PC-9 (cell line): ENCODE measurements around the gene MCC. TPM values are rescaled to one million over a fixed set of nuclear protein-coding genes. Genes with fewer than 3 reads are reported as not detected.
A peak's percentile ranks its signal among the peaks of the same experiment; 100 is the strongest.

ENCODE experiments used
- BruUV-seq: library from RNA; stranded (reverse); fragments of 400-500 nt; replicated peaks from 2 replicates; lab custom pipeline; 2021; lab: Mats Ljungman, UMichigan
- CTCF ChIA-PET: fragments of 300-600 bp; sonication (Branson Sonifier 250); formaldehyde crosslinking; loops from one replicate; lab custom pipeline; 2022; ENCODE audit warnings: antibody characterized with exemption; lab: Charles Lee
- POLR2A ChIA-PET: fragments of 300-600 bp; sonication (Branson Sonifier 250); formaldehyde crosslinking; loops from one replicate; lab custom pipeline; 2022; ENCODE audit warnings: antibody characterized with exemption; ENCODE audit not compliant: unreplicated experiment; lab: Charles Lee
- DNase-seq, 2 experiments: peaks; one replicate each; pipeline versions ENCODE4 v3.0.0 to v3.0.0-alpha.2; 2015 to 2022; ENCODE audit warnings: mixed read lengths in 1 of 2
- H2AFZ ChIP-seq: fragments of 200-600 bp; sonication (generic); 2 replicates; pipeline ENCODE4 v1.8.1; 2017; ENCODE audit warnings: antibody characterized with exemption
- H3F3A ChIP-seq: fragments of 200-600 bp; sonication (generic); 2 replicates; pipeline ENCODE4 v1.8.1; 2017; ENCODE audit warnings: antibody characterized with exemption, mild to moderate bottlenecking, low read depth; ENCODE audit not compliant: insufficient read depth
- H3K27ac ChIP-seq: fragments of 200-600 bp; sonication (generic); 2 replicates; pipeline ENCODE4 v1.6.1; 2016; ENCODE audit warnings: mixed run types
- H3K27me3 ChIP-seq: fragments of 200-600 bp; sonication (generic); 2 replicates; pipeline ENCODE4 v1.6.1; 2016; ENCODE audit warnings: low read depth, mixed run types; ENCODE audit not compliant: insufficient read depth
- H3K36me3 ChIP-seq: fragments of 200-600 bp; sonication (generic); 2 replicates; pipeline ENCODE4 v1.6.1; 2016; ENCODE audit warnings: low read depth, mixed run types
- H3K4me1 ChIP-seq: fragments of 200-600 bp; sonication (generic); replicated peaks from 2 replicates; pipeline ENCODE4 v1.6.1; 2016; ENCODE audit warnings: mixed run types; ENCODE audit not compliant: insufficient read depth
- H3K4me2 ChIP-seq: fragments of 200-600 bp; sonication (generic); 2 replicates; pipeline ENCODE4 v1.6.1; 2017; ENCODE audit warnings: mixed run types
- H3K4me3 ChIP-seq: fragments of 200-600 bp; sonication (generic); 2 replicates; pipeline ENCODE4 v1.6.1; 2016; ENCODE audit warnings: mixed run types
- H3K79me2 ChIP-seq: fragments of 200-600 bp; sonication (generic); 2 replicates; pipeline ENCODE4 v1.6.1; 2017; ENCODE audit warnings: low read depth, mixed run types
- H3K9me2 ChIP-seq: fragments of 200-600 bp; sonication (generic); 2 replicates; pipeline ENCODE4 v1.8.1; 2017; ENCODE audit warnings: mild to moderate bottlenecking; ENCODE audit not compliant: insufficient read depth
- H3K9me3 ChIP-seq: fragments of 200-600 bp; sonication (generic); 2 replicates; pipeline ENCODE4 v1.8.1; 2016; ENCODE audit warnings: low read depth; ENCODE audit not compliant: insufficient read depth
- H4K20me1 ChIP-seq: fragments of 200-600 bp; sonication (generic); 2 replicates; pipeline ENCODE4 v1.8.1; 2017; ENCODE audit not compliant: insufficient read depth
- EZH2 ChIP-seq: fragments of 200-600 bp; sonication (generic); IDR thresholded peaks from 2 replicates; pipeline ENCODE4 v1.8.0; 2017; ENCODE audit warnings: antibody characterized with exemption, low read depth
- intact Hi-C: fragments of 100-400 bp; cut with micrococcal nuclease; formaldehyde crosslinking; loops from one replicate; pipeline ENCODE4 v1.10.0; 2022; ENCODE audit not compliant: unreplicated experiment
- total RNA-seq: library from RNA; stranded (reverse); gene quantifications from 2 replicates; pipeline ENCODE4 v1.2.3, GENCODE V29; 2021
- TF ChIP-seq, protein P1 (sequence below): fragments of 200-600 bp; sonication (generic); conservative IDR thresholded peaks from 2 replicates; pipeline ENCODE4 v1.6.1; 2017; ENCODE audit warnings: mixed run types, antibody characterized with exemption, mild to moderate bottlenecking, moderate library complexity

Gene MCC
- total RNA-seq, 1 experiment from 2014 or later, result 2.5 TPM

DNA sequence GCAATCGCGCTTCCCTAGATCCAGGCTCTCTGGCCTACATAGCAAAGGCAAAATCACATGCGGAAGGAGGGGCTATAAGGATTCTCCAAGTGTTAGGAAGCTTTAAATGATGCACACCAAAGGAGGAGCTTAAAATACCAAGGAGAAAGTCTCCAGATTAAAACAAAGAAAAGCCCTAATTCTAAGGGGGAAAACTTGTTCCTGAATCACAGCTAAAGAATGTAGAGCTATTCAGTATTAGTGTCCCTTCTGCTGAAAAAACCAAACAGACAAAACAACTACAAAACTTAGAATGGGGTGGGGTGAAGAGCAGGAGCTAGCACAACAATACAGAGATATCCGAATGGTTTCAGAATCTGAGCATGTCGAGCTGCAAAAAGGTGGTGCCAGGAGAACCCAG lies 297.9 kb downstream of the MCC start:
- Histone ChIP-seq H4K20me1 (no peaks in the 10 kb centered on the region), H3F3A (no peaks in the 10 kb centered on the region), H3K4me3 (no peak overlapping the region), H2AFZ (no peak overlapping the region), H3K79me2 (no peaks in the 10 kb centered on the region), H3K4me2 (peak overlapping the region; percentile 17; the same call in 1 of the 2 replicates), H3K27ac (no peak overlapping the region), H3K36me3 (no peaks in the 10 kb centered on the region), H3K9me3 (no peaks in the 10 kb centered on the region), H3K4me1 (peaks cover 10% of the 10 kb centered on the region), H3K9me2 (no peaks in the 10 kb centered on the region), H3K27me3 (no peaks in the 10 kb centered on the region)
- BruUV-seq, result no TSS peak
- CTCF ChIA-PET, result no interaction called here
- POLR2A ChIA-PET, result no interaction called here
- intact Hi-C loops, result no loop called here
- peak in 1 of 2 experiments; percentile 69 for DNase-seq
- TF ChIP-seq EZH2, result no peak

DNA sequence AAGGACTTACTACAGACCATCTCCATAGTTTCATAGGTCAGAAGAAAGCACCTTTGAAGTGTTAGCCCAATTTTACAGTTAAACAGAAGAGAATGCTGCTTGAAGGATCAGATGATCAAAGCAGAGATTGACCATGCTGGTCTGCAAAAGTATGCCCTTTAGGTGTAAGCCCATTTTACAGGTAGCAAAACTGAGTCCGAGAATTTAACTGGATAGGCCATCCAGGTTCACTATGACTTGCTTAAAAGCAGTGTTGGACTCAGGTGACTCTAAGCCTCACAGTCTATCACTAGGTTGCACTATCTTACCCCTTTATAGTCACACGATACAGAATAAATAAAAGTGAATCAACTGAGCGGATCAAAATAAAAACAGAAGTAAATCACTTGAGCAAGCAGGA lies 299.0 kb downstream of the MCC start:
- no peaks in the 10 kb centered on the region for H3K79me2 ChIP-seq
- no peaks in the 10 kb centered on the region for H3K27me3 ChIP-seq
- intact Hi-C loops, result no loop called here
- DNase-seq, result no peak
- H3K9me2 ChIP-seq, result no peaks in the 10 kb centered on the region
- H3K4me1 ChIP-seq, result peaks cover 10% of the 10 kb centered on the region
- TF ChIP-seq, protein P1, sequence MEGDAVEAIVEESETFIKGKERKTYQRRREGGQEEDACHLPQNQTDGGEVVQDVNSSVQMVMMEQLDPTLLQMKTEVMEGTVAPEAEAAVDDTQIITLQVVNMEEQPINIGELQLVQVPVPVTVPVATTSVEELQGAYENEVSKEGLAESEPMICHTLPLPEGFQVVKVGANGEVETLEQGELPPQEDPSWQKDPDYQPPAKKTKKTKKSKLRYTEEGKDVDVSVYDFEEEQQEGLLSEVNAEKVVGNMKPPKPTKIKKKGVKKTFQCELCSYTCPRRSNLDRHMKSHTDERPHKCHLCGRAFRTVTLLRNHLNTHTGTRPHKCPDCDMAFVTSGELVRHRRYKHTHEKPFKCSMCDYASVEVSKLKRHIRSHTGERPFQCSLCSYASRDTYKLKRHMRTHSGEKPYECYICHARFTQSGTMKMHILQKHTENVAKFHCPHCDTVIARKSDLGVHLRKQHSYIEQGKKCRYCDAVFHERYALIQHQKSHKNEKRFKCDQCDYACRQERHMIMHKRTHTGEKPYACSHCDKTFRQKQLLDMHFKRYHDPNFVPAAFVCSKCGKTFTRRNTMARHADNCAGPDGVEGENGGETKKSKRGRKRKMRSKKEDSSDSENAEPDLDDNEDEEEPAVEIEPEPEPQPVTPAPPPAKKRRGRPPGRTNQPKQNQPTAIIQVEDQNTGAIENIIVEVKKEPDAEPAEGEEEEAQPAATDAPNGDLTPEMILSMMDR, result no peak
- no peak for TF ChIP-seq EZH2
- no peaks in the 10 kb centered on the region for H3K36me3 ChIP-seq
- no peaks in the 10 kb centered on the region for H3F3A ChIP-seq
- no peak overlapping the region for H3K4me2 ChIP-seq
- H2AFZ ChIP-seq, result no peak overlapping the region
- H3K27ac ChIP-seq, result no peak overlapping the region
- BruUV-seq, result no TSS peak
- ChIA-PET CTCF (no interaction called here), POLR2A (no interaction called here)
- H3K9me3 ChIP-seq, result no peaks in the 10 kb centered on the region
- no peak overlapping the region for H3K4me3 ChIP-seq
- no peaks in the 10 kb centered on the region for H4K20me1 ChIP-seq

- Histone ChIP-seq H3K27me3 (no peaks in the 10 kb centered on the region), H3K9me2 (no peaks in the 10 kb centered on the region), H2AFZ (no peak overlapping the region), H3F3A (no peaks in the 10 kb centered on the region), H3K4me3 (no peak overlapping the region), H3K79me2 (no peaks in the 10 kb centered on the region), H4K20me1 (no peaks in the 10 kb centered on the region), H3K4me1 (peaks cover 10% of the 10 kb centered on the region), H3K9me3 (no peaks in the 10 kb centered on the region), H3K4me2 (no peak overlapping the region), H3K36me3 (no peaks in the 10 kb centered on the region), H3K27ac (no peak overlapping the region)
- TF ChIP-seq, protein P1, result no peak
- no peak for TF ChIP-seq EZH2
- CTCF ChIA-PET, result no interaction called here
- intact Hi-C loops, result no loop called here
- BruUV-seq, result no TSS peak
- no peak for DNase-seq
- POLR2A ChIA-PET, result no interaction called here
Observed at GRCh38 chr5:113188436-113188835, 299.8 kb downstream of the MCC start.

DNA sequence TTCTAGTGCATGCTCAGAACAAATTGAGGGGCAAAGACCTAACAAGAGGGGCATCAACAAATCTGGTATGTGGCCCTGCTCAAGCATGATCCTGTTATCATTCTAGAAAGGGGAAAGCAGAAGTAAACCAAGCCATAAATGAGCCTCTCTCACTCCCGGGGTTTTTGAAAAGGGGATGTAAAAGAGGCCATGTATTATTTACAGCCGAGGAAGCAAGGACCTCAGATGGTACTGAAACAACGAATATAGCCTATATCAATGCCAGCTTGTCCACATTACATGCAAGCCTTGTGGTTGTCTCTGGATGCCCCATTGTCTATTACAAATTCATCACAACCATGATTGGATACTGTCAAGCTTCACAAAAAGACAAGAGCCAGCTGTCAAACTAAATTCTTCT lies 300.3 kb downstream of the MCC start:
- POLR2A ChIA-PET, result interaction anchor here (0.6 kb wide), 1 partner anchor 635 kb away, joined by 5 read pairs; no protein-coding TSS in a partner anchor
- H3K27me3 ChIP-seq, result no peaks in the 10 kb centered on the region
- no peaks in the 10 kb centered on the region for H4K20me1 ChIP-seq
- H3K79me2 ChIP-seq, result no peaks in the 10 kb centered on the region
- CTCF ChIA-PET, result no interaction called here
- no peak for DNase-seq
- peaks cover 10% of the 10 kb centered on the region for H3K4me1 ChIP-seq
- no peaks in the 10 kb centered on the region for H3F3A ChIP-seq
- no peaks in the 10 kb centered on the region for H3K9me2 ChIP-seq
- no peak overlapping the region for H3K4me2 ChIP-seq
- H3K9me3 ChIP-seq, result no peaks in the 10 kb centered on the region
- no TSS peak for BruUV-seq
- H3K27ac ChIP-seq, result no peak overlapping the region
- H2AFZ ChIP-seq, result no peak overlapping the region
- H3K4me3 ChIP-seq, result no peak overlapping the region
- no peaks in the 10 kb centered on the region for H3K36me3 ChIP-seq
- TF ChIP-seq EZH2, result no peak
- TF ChIP-seq, protein P1, result no peak
- intact Hi-C loops, result no loop called here
